HG02885 (cell line): ENCODE results near the gene C2CD3.
"Not testable (repeated sequence)": the region's sequence is repeated elsewhere in the genome, so short reads cannot be mapped to it uniquely, and the experiment has no call there.

Experiments
- ATAC-seq: cut with Tn5 transposase; IDR thresholded peaks from one replicate; pipeline ENCODE4 v1.9.1; 2021; ENCODE audit warnings: mild to moderate bottlenecking; ENCODE audit not compliant: unreplicated experiment, poor library complexity

The C2CD3 gene

DNA sequence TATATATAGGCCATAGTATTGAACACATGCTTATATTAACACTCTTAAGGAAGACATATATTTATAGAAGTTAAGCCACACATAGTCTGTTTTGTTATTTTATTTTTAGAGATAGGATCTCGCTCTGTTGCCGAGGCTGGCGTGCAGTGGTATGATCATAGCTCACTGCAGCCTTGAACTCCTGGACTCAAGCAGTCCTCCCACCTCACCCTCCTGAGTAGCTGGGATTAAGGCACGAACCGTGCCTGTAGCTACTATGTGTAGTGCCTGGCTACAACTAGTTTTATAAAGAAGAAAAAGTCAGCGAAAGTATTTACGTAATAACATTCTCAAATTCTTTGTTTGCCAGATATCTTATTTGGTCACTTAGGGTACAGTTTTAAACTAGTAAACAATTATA, 182.6 kb downstream of the C2CD3 start:
- ATAC-seq, result no peak

GRCh38 chr11:73985661-73986060, 185.1 kb downstream of the C2CD3 start:
- ATAC-seq, result not testable (repeated sequence)

DNA sequence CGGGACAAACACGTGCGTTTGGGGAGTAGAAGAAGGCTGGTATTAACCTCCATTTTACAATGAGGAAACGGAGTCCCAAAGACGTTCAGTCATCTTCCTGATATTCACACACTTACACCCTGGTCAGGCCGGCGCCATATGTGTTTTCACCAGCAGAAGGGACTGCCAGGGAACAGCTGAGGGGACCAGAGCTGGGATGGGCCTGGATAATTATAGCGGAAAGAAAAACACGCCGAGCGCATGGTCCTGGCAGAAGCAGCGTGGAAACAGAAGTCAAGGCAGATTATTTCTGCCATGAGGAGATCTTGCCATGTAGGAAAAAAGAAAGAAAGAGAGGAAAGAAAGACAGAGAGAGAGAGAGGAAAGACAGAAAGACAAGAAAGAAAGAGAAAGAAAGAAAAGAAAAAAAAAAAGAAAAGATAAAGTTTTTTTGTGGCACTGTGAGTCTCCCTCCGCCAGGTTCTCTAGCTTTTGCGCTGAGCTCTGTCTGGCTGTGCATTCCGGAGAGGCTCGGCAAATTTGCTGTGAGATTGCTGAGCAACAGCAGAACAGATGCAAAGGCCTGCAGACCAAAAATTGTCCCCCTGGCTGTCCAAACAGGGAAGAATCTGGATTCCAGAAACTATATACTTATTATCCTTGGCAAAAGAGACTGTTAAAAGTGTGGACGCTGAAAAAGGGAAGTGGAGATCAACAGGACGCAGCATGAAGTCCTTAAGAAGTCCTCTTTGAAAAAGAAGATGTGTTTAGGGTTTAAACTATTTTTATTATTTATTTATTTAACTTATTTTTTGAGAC, 186.9 kb downstream of the C2CD3 start:
- no peak for ATAC-seq

- peak; percentile 80 for ATAC-seq
Measured at GRCh38 chr11:73982990-73983740, 187.6 kb downstream of the C2CD3 start.

DNA sequence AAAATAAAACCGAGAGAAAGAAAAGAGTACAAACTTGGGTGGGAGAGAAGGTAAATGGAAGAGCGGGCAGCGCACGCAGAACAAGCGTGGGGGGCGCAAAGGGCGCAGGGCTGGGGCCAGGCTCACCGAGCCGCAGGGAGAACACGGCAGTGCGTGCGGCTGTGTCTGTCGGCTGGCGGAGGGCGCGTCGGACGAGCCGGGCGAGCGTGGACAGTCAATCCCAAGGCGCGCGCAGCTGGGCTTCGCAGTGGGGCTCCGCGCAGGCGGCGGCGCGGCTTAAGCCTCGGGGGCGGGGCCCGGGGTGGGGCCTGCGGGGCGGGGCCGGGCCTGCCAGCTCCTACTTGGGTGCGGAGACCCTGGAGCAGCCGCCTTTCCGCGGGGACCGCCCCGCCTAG, 188.2 kb downstream of the C2CD3 start, which contains the start of gene UCP2:
UCP2 (minus strand) TSS at position 249 of the 395 bp plus-strand sequence. CDS start 4,465 bp downstream, outside the sequence.
- ATAC-seq, result peak; percentile 63

- no peak for ATAC-seq
Measured at GRCh38 chr11:73981051-73981805, 189.6 kb downstream of the C2CD3 start.

DNA sequence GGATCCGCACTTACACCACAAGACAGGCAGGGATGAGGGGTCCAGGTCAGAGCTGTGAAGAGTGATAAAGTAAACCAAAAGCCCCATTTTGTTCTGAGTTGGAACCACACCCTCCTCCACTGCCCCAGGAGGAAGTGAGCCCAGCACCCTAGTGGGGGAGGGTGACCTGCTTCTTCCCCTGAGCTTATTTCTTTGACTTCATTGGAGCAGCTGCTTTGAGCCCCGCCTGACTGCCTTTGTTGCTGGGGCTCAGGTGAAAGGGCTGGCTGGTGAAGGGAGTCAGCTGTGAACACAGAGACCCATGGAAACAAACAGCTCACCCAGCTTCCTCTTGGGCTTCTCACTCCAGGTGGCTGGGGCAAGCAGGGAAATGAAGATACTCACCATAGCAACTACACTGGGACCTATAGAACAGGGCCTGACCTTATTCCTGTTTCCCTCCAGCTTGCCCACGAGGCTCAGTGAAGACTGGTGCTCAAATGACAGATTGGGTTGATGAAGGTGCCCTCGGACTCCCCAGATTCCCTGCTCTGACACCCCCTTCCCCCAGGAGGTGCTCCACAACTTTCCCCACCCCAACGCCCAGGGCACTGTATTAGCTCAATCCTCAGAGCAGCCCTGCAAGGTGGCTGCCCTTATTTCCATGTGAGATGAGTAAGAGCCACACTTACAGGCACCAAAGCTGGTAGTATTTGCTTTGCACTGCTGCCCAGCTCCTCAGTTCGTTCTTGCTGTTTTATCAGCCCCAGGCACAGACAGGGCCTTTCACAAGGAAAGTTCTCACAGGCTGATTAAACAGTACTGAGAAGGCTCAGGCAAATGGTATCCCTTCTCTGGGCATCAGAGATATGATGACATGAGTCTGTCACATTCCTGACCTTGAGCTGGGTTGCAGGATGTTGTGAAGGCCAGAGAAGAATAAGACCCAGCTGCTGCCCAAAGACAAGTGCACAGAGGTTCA, 190.5 kb downstream of the C2CD3 start:
- peak; percentile 39 for ATAC-seq

DNA sequence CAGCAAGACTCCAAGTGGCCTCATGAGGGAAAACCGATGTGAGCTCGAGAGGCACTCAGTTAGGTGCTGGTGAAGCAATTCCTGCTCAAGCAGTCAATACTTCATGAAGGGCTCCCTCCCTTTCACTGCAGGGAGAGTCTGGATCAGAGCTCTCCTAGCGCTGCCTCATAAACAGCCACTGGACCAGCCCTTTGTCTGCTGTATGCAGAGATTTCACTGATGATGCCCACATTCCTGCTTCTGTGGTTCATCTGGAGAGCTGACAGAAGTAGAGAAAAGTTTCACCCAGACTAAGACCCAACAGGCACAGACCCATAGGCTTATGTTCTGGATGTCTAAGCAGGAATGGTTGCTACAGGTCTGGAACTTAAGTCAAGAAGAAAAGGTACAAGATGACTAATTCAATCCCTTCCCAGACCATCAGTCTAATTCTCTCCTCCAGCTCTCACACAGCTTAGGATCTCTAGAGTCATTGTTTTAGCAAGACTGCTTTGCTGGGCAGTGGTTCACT, 192.2 kb downstream of the C2CD3 start:
- ATAC-seq, result no peak

DNA sequence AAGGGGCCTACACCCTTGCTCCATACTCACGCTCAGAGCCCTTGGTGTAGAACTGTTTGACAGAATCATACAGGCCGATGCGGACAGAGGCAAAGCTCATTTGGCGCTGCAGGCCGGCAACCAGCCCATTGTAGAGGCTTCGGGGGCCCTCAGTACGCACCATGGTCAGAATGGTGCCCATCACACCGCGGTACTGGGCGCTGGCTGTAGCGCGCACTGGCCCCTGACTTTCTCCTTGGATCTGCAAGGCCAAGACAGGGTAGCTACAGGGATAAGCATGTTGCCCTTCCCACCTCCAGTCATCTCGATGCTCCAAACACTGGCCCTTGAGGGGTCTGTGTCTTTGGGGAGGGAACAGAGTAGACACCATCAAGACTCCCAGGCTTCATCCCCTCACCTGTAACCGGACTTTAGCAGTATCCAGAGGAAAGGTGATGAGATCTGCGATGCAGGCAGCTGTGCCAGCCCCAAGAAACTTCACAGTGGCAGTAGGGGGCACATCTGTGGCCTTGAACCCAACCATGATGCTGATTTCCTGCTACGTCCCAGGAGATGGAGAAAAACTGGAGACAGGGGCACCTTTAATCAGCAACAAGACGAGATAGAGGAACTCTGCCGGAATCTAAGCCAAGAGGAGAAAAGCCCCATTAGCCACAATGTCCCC, 192.8 kb downstream of the C2CD3 start:
- ATAC-seq, result no peak

DNA sequence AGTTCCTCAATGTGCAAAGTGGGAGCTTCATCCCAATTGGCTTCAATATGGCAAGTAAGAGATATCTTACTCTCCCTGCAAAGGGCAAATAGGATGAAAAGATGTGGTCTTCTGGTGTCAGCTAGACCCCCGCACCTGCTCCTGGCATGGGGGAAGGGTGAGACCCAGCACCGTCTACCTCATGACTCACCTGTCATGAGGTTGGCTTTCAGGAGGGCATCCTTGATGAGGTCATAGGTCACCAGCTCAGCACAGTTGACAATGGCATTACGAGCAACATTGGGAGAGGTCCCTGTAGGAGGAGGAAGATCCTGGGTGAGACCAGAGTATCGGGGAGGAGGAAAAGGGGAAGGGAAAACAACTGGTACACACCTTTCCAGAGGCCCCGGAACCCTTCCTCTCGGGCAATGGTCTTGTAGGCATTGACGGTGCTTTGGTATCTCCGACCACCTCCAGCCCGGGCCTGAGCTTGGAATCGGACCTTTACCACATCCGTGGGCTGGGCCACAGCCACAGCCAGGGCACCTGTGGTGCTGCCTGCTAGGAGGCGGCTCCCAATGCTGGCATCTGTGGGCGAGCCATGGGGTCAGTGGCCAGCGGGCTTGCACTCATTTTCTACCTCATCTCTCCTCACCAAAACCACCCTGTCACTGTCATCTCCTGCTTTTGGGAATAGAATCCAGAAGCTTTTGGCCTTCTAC, 194.2 kb downstream of the C2CD3 start:
- no peak for ATAC-seq

DNA sequence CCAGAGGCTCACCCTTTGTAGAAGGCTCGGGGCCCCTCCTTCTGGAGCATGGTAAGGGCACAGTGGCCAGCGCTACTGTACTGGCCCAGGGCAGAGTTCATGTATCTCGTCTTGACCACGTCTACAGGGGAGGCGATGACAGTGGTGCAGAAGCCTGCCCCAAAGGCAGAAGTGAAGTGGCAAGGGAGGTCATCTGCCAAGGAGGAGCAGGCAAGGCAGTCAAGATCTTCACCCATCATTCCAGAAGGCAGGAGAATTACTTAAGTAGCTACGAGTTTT, 195.4 kb downstream of the C2CD3 start:
- no peak for ATAC-seq

GRCh38 chr11:73974604-73975478, 196.0 kb downstream of the C2CD3 start:
- ATAC-seq, result no peak

DNA sequence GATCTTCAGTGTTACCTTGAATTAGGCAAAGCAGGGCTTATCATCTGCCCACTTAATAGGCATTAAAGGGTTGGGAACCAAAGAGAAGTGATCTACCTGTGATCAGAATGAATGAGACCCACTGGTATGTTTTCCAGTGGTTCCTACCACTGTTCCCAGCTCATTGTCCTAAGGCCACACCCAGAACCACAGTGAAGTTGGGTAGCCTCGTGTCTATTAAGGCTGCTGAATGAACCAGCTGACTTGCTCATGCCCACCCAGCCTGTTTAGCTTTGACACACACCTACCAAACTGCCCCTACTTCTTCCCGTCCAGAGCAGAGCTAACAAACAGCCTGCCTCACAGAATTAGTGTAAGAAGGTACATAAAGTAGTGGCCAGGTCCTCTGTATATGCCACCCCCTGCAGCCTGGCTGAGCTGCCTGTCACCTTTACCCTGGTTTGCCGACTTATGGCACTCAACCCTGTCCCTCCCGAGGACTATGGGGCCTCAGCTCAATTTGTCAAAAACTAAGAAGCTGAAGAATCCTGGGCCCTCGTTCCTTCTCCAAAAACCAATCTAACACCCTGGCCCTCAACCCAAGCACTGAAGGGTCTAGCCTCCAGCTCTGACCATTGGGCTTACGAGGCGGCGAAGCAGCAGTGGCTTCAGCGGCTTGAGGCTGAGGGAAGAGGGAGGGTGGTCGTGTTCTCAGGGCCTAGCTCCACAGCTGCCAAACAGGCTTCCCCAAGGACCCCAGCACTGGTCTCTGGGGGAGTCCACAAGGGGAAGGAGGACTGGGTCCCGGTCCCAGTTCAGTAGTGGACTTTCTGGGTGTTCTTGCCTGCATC, 198.0 kb downstream of the C2CD3 start:
- ATAC-seq, result no peak

DNA sequence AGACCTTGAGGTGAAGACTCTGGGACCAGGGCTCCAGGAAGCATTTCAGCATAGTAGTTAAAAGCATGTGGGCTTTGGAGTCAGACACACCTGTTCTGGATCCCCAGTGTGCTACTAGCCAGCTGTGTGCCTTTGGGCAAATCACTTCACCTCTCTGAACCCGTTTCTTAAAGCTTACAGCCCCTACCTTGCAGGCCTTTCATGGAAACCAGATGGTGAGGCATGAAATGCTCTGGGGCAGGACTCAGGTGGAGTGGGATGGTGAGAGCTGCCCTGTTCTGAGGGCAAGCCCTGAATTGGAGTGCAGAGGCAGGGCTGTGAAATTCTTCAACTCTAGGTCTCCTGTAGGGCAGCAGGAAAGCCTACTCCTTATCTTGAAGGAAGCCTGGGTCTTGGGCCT, 198.6 kb downstream of the C2CD3 start:
- no peak for ATAC-seq

DNA sequence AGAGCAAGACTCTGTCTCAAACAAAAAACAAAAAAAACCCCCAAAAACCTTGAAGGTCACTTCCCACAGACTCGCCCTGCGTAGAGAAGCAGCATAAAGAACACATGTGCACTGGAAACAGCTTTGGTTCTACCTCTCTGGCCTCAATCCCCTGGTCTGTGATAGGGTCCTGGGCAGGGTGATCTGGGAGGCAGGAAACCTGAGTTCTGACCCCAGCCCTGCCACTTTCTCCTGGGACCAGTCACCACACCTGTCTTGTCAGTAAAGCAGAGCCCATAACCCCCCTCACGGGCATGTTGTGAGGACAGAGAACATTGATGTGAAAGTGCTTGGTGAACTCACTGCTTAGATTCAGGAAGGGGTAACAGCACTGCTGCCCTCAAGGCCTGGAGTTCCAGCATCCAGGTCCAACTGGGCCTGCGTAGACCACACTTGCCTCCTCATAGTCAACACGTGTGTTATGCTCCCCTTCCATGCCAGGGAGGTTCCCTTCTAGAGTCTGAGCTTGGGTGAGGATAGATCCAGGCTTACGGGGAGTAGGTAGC, 199.6 kb downstream of the C2CD3 start:
- ATAC-seq, result no peak

DNA sequence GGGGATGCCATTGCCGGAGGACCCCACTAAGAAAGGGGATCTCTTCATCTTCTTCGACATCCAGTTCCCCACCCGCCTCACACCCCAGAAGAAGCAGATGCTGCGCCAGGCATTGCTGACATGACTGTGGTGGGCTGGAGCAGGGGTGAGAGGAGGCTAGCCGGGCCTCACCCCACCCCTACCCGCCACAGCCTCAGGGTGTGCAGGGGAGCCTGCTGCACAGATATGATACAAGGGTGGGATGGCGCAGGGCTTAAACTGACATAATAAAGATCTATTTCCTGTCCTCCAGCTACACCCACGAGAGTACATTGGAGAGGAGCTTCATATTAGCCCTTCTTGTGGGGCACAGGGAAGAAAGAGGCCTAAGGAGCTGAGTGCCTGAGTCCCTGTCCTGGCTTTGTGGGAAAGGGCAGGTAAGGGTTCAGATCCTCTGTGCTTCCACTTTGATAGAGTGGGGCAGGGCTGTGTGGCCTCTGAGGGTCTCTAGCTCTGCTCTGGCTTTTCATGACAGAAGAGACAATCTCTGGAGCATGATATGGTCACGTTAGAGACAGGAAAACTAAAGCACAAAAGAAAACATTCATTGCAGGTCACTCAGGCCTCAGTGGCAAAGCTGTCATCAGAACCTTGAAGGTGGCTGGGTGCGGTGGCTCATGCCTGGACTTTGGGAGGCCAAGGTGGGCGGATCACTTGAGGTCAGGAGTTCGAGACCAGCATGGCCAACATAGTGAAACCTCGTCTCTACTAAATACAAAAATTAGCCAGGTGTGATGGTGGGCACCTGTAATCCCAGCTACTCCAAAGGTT, 200.6 kb downstream of the C2CD3 start:
- no peak for ATAC-seq
